Inflammatory macrophage treated with lipopolysaccharide for 1 hour (primary cell): ENCODE results near the gene SEMA5B.

Experiments
- DNase-seq, 2 donors: peaks; one replicate each; pipeline ENCODE4 v3.0.0-alpha.2; 2020 to 2022

SEMA5B gene

DNA sequence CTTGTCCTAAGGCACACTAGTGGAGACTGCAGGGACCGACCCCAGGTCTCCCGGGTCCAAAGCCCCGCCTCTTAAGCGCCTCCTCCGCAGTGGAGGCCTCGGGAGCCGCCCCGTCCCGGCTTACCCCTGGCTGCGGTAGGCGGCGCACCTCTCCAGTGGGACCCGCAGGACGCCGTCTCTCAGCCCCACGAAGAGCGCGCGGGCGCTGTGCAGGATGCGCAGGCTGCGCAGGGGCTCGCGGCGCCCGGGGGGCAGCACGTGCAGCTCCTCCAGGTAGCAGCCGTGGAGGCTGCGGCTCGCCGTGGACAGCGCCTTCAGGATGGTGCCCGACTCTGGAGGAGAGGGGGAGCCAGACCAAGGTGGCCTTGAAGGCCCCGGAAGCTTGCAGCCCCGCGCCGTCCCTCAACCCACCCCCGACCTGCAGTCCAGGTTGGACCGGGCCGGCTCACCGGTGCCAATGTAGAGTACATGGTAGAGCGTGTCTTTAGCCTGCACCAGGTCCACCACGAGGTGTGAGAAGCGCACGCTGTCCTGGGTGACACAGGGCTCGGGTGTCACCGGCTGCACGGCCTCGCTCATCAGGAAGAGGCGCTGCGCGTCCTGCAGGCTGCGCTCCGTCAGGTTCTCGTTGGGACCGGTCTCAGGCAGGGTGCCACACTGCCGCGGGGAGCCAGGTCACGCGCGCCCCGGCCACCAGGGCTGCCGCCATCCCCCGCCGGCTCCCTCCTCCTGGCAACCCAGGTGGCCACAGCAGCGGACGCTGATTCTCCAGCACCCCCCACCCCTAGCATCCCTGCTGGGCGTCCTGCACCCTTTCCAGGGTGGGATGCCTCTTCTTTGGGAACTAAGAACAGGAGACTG is 105.5 kb downstream of the SEMA5B start:
- no peak for DNase-seq

GRCh38 chr3:122920986-122921385 is 106.6 kb downstream of the SEMA5B start:
- DNase-seq = no peak

DNA sequence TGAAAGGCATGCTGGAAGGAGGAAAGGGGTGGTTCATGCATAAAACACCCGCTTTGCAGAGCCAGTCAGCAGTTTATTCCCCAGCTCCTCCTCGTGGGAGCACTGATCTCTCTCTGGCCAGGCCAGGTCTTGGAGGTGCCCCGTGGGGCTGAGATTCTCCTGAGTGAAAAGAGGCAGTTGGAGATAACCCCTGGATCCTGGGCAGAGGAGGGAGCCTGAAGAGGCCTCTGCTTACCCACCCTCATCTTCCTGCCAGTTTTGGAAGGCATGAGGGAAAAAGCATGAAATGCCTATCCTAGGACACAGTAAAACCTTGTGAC is 108.3 kb downstream of the SEMA5B start:
- DNase-seq = no peak

GRCh38 chr3:122918576-122919290 is 108.8 kb downstream of the SEMA5B start:
- DNase-seq = no peak

- DNase-seq = no peak
These were observed 110.2 kb downstream of the SEMA5B start for GRCh38 chr3:122917412-122917811.

- no peak for DNase-seq
These were observed 111.0 kb downstream of the SEMA5B start for GRCh38 chr3:122916580-122916979.

DNA sequence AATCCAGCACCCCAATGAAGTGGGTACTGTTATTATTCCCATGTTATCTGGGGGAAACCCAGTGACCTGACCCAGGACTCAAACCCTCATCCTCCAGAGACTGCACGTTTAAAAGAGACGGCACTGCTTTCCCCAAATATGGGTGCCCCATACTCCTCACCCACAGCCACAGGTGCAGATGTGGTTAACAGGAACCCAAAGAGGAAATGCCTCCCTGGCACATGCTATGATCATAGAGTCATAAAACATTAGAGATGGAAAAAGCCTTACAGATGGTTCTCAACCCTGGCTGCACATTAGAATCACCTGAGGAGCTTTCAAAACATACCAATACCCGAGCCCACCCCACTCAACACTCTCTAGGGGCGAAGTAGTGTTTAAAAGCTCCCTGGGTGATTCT is 111.5 kb downstream of the SEMA5B start:
- no peak for DNase-seq

DNA sequence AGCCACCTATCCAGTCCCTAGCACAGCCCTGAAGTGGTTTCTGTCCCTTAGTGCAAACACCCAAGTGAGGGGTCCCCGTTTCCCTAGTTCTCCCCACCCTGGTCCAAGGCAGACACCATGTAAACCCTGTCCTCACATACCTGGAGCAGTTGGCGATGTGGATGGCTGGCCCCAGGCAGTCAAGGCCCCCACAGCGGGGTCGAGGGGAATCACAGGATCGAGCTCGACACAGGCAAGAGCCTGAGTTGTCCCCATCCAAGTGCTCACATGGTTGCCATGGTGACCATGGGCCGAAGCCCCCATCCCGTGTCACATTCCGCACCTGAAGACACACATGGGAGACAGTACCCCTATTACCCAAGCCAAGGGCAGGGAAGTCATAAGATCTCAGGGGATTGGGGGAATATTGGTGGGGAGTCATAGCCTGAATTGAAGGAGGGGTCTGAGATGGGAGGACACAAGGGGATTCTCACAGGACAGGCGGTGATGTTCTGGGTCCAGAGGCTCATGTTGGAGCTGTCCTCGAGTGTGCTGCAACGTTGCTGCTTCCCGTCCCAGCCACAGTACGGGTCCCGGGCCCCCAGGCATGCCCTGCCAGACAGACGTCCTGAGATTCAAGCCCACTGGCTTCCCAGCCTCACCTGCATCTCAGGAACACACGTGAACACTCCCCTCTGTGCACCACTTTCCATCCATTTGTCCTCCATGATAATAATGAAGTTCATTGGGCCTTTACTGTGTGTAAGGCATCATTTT is 112.1 kb downstream of the SEMA5B start:
- DNase-seq = no peak

GRCh38 chr3:122913539-122914100 is 113.9 kb downstream of the SEMA5B start:
- DNase-seq = no peak

DNA sequence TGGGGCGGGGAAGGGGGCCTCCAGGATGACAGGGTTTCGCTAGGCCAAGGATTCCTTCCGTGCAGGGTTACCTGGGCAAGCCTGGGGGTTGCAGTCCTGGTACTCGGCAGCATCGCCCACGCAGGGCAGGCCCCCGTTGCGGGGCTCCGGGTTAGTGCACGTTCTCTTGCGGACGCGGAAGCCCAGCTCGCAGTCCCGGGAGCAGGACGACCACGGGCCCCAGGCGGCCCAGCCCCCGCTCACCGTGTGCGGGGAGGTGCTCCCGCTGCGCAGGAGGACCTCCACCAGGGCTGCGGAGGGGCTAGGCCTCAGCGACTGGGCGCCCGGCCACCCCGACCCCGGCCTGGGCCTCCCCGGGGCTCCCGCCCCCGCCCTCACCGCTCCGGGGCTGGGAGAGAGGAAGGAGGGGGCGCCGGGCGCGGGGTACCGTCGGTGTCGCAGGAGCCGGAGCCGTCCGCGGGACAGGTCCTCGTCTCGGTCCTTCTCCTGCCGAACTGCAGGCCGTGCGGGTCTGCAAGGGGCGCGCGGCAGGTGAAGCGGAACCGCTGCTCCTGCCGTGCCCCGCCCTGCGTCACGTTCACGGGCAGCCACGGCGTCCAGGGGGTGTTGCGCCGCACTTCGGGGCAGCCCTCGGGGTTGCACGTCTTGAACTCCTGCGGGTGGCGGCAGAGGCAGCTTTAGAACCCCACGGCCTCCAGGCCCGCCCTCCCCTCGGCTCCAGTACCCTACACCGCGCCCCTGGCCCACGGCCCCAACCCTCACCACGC is 114.6 kb downstream of the SEMA5B start:
- no peak for DNase-seq

DNA sequence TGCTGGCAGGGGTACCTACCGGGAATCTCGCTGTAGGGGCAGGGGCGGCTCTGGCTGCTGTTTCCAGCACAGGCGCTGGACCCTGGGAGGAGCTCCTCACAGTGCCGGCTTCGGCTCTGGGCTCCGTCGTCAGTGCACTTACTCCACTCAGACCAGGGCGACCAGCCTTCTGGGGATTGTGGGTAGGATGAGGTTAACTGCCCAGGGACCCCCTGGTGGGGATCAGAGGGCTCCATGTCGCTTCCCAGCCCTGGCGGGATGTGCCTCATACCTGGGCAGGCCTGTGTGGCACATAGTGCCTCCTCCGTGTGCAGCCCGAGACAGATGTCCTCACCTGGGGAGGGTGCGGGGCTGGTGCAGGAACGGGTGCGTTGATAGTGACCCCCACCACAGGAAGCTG is 115.7 kb downstream of the SEMA5B start:
- DNase-seq = no peak

GRCh38 chr3:122908251-122908650 is 119.3 kb downstream of the SEMA5B start:
- no peak for DNase-seq

DNA sequence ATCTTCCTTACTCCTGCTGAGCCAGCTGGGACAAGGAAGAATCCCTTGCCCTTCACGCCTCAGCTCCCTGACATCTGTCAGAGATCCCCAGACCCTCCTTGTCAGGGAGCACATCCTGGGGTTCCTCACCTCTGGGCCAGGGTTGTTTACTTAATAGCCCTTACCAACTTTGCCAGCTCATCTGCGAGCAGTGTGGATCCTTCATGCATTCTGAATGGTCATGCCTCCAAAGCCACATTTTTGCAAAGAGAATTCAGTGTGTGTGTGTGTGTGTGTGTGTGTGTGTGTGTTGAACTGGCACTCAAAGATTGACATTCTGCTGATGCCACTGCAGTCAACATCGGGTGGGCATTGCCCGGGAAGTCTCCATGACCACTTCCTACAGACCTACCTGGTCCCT is 120.1 kb downstream of the SEMA5B start:
- no peak for DNase-seq

DNA sequence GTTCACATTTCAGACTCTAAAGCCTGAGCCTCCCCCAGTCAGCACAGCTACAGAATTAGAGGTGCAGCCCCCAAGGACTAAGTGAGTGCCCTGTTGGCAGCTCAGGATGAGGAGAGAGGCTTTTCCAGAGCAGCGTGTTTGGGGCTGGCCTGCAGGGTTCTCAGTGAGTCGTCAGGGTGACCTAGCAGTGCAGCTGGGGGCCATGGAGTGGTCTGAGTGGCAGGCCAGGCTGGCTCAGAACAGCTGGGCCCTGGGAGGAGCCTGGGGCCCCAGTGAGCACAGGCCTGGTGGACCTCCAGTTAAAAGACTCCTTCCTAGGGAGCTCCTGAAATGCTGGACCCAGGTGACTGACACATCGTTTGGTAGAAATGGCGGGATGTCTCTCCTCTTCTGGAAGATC is 124.4 kb downstream of the SEMA5B start:
- DNase-seq = no peak

DNA sequence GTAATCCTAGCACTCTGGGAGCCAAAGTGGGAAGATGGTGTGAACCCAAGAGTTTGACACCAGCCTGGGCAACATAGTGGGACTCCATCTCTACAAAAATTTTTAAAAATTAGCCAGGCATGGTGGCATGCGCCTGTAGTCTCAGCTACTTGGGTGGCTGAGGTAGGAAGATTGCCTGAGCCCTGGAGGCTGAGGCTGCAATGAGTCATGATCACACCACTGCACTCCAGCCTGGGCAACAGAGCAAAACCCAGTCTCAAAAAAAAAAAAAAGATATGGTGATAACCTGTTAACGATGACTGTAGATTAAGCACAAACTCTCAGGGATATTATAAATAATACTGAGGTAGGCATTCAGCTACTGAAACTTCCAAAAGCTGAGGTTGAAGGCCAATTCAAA is 125.2 kb downstream of the SEMA5B start:
- no peak for DNase-seq

DNA sequence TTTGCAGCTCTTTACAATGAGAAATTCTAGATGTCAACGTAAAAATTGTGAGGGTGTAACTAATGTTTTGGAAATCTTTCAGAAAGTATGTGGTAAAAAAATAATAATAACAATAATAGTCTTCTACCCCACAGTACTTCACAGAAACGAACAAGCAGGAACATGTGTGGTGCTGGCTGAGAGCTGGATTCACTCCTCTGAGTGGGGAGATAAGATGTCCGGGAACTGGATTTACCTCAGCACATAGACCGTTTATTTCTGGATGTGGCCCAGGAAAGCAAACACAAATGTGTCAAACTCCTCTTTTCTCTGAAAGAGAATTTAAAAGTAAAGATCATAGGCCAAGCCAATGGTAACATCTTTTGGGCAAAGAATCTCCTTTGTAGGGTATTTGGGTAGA is 129.3 kb downstream of the SEMA5B start:
- no peak for DNase-seq

- no peak for DNase-seq
These were observed 133.6 kb downstream of the SEMA5B start for GRCh38 chr3:122893754-122894668.

GRCh38 chr3:122893282-122893681 is 134.3 kb downstream of the SEMA5B start:
- DNase-seq = no peak

GRCh38 chr3:122892118-122892960 is 135.2 kb downstream of the SEMA5B start:
- no peak for DNase-seq

DNA sequence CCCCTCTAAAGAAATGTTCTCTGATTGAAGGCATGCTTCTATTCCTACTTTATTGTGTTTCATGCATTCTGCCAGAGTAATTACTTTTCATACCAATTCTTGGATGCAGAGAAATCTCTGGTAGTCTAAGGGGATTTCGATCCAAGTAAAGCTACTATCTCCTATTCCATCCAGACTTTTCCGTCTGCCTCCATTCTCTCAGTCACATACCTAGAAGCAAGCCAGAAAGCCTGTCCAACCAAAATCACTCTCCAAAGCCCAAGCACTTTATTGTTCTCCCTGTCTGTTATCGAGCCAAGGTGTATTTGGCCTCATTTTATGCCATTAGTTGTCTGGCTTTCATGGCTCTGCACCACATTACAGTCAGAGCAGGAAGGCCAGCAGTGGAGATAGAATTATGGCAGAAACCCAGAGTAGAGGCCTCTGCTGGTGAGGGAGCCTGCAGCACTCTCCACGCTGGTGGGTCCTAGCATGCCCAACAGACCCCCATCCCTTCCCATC is 136.8 kb downstream of the SEMA5B start:
- no peak for DNase-seq
